Liver (tissue), 3 donors: ENCODE measurements around the gene WDR62.

Experiments used
- ATF3 ChIP-seq: IDR thresholded peaks from 2 replicates; pipeline ENCODE4 v1.6.1; 2016; ENCODE audit warnings: antibody characterized with exemption
- CTCF ChIP-seq: fragments of 150-350 bp; IDR thresholded peaks from 2 replicates; pipeline ENCODE4 v1.5.1; 2017; ENCODE audit warnings: improper control_type of control experiment, low read depth, low read length; ENCODE audit not compliant: missing input control
- HNF4A ChIP-seq, 2 donors: conservative IDR thresholded peaks; 2 replicates each; pipeline ENCODE4 v1.6.1; 2016; ENCODE audit warnings: antibody characterized with exemption in 2 of 2, mild to moderate bottlenecking in 2 of 2
- HNF4G ChIP-seq: IDR thresholded peaks from 2 replicates; pipeline ENCODE4 v1.6.1; 2016; ENCODE audit warnings: antibody characterized with exemption
- JUND ChIP-seq, 2 donors: IDR thresholded peaks; 2 replicates each; pipeline ENCODE4 v1.6.1; 2016; ENCODE audit warnings: antibody characterized with exemption in 2 of 2
- REST ChIP-seq: IDR thresholded peaks from 2 replicates; pipeline ENCODE4 v1.6.1; 2016; ENCODE audit warnings: antibody characterized with exemption, mild to moderate bottlenecking
- donor health status: healthy.
- donor health status: healthy.

GRCh38 chr19:36025541-36025940 is 29.2 kb upstream of the WDR62 start:
- no peak for TF ChIP-seq CTCF
- TF ChIP-seq ATF3, result no peak
- no peak for TF ChIP-seq HNF4A (conservative IDR thresholded peaks at IDR 0.05)
- TF ChIP-seq REST, result no peak
- no peak for TF ChIP-seq HNF4G
- no peak for TF ChIP-seq JUND (IDR thresholded peaks at IDR 0.05)
